ENCODE results near the gene RETN. TPM values are rescaled to one million over a fixed set of nuclear protein-coding genes. Genes with fewer than 3 reads are reported as not detected.

The RETN gene
- total RNA-seq, 2 experiments from 2014 or later = not detected

DNA sequence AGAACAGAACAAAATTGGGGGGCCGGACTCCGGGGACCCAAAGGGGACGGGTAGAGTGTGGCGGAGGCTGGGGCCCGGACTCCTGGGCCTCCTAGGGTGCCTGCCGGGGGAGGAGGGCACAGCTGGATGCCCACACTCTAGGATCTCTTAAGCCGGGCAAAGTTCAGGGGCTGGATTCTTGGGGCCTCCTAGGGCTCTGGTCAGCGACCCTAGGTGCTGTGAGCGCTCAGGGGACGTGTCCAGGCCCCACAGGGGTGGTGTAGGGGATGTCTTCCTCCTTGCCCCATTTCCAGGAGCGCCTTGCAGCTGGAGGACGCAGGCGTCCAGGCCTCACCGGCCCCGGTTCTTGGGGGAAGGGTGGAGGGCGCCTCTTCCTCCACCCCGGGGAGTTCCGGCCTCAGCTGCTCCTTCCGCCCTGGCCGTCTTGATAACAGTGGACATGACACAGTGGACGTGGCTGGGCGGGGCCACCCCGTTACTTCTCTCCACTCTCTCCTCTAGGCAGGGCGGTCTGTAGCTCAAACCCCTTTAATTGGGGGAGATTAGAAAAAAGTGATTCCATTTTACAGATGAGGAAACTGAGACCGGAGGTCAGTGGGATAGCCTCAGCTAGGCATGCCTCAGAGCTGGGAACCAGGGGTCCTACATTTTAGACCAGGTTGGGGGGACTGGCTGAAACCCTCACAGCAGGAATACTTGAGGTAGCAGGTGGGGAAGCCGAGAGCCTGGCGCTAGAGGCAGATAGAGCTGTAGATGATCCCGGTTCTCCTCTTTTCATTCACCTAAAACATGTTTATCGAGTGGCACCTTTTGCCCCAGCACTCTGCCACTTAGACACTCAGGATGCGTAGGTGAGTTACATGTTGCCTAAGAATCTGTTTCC lies 31.2 kb upstream of the RETN start:
- H3K36me3 ChIP-seq (ENCODE audit: insufficient read depth, low read length) = 0 out of 2 replicates have a peak, but pooled peaks cover under 1% of the 10 kb centered on the region
- H2AFZ ChIP-seq (ENCODE audit: low read length) = peak overlapping the region; percentile 45; the same call in 1 of the 2 replicates
- peak overlapping the region; percentile 91 for H3K4me2 ChIP-seq (ENCODE audit: low read length)
- CTCF ChIA-PET (ENCODE audit: unreplicated experiment) = no interaction called here
- H3K4me3 ChIP-seq (ENCODE audit: low read depth, low read length, poor library complexity, severe bottlenecking) = peak overlapping the region; percentile 98
- H3K9me2 ChIP-seq (ENCODE audit: insufficient read depth, low read length) = no peaks in the 10 kb centered on the region
- H4K20me1 ChIP-seq (ENCODE audit: insufficient read depth, low read length) = no peaks in the 10 kb centered on the region
- no TSS peak for BruUV-seq (replicated peaks)
- peak; percentile 29 for DNase-seq (ENCODE audit: low spot score)
- peaks cover 15% of the 10 kb centered on the region for H3K4me1 ChIP-seq (ENCODE audit: insufficient read depth, low read length, poor library complexity, severe bottlenecking)
- no peaks in the 10 kb centered on the region for H3K9me3 ChIP-seq (ENCODE audit: low read length)
- POLR2A ChIA-PET = interaction anchor here (0.6 to 1.2 kb wide), 4 partner anchors 8 to 169 kb away, joined by 3 to 6 read pairs (median 4); partner anchors contain the start of genes PET100 and XAB2
- no peak for TF ChIP-seq EZH2phosphoT487 (IDR thresholded peaks at IDR 0.05; ENCODE audit: borderline replicate concordance, low read depth, low read length)
- no peak for TF ChIP-seq CTCF (conservative IDR thresholded peaks at IDR 0.05; ENCODE audit: low read length)
- intact Hi-C loops (cut with micrococcal nuclease; ENCODE audit: unreplicated experiment) = no loop called here
- H3K79me2 ChIP-seq (ENCODE audit: insufficient read depth, low read depth, low read length) = no peaks in the 10 kb centered on the region; the same call in 1 of the 2 replicates
- no peak overlapping the region for H3K27ac ChIP-seq (ENCODE audit: low read depth, low read length, poor library complexity, severe bottlenecking)

DNA sequence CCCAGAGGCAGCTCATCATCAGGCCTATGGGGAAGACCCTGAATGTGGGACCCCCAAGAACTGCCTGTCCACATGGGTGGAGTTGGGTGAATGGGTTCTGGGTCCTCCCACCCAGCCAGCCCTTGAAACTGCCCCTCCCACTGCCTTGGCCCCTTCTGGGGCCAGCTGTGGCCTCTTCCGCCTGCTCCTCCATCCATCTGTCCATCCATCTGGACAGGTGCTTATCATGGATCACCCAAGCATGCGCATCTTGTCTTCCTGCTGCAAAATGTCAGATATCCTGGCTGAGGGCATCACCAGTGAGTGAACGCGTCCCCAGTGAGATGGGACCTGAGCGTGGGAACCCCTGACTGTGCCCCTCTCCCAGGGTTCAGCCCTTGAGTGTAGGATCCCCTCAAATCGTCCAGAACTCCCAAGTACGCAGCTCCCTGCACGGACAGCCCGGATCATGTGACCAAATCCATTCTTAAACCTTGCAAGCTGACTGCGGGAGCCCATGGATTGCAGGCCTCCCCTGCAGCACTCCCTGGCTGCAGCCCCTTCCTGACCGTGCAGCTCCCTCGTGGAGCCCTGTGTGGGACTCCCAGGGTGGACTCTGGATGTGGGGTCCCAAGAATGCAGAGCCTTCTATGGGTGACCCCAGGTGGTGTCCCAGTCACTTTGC lies 29.9 kb upstream of the RETN start:
- TF ChIP-seq CTCF (conservative IDR thresholded peaks at IDR 0.05; ENCODE audit: low read length) = no peak
- no peak for TF ChIP-seq EZH2phosphoT487 (IDR thresholded peaks at IDR 0.05; ENCODE audit: borderline replicate concordance, low read depth, low read length)
- Histone ChIP-seq H3K36me3 (ENCODE audit: insufficient read depth, low read length) (no peaks in the 10 kb centered on the region), H3K4me2 (ENCODE audit: low read length) (no peak overlapping the region), H3K27ac (ENCODE audit: low read depth, low read length, poor library complexity, severe bottlenecking) (no peak overlapping the region), H4K20me1 (ENCODE audit: insufficient read depth, low read length) (no peaks in the 10 kb centered on the region), H3K4me1 (ENCODE audit: insufficient read depth, low read length, poor library complexity, severe bottlenecking) (peaks cover 15% of the 10 kb centered on the region), H3K79me2 (ENCODE audit: insufficient read depth, low read depth, low read length) (no peaks in the 10 kb centered on the region; the same call in 1 of the 2 replicates), H3K9me3 (ENCODE audit: low read length) (no peaks in the 10 kb centered on the region), H3K4me3 (ENCODE audit: low read depth, low read length, poor library complexity, severe bottlenecking) (no peak overlapping the region), H3K9me2 (ENCODE audit: insufficient read depth, low read length) (no peaks in the 10 kb centered on the region), H2AFZ (ENCODE audit: low read length) (no peak overlapping the region)
- CTCF ChIA-PET (ENCODE audit: unreplicated experiment) = no interaction called here
- no TSS peak for BruUV-seq (replicated peaks)
- POLR2A ChIA-PET = interaction anchor here (1.1 kb wide), 1 partner anchor 9 kb away, joined by 6 read pairs; the partner anchor contains the start of genes PET100 and XAB2
- no peak for DNase-seq (ENCODE audit: low spot score)
- intact Hi-C loops (cut with micrococcal nuclease; ENCODE audit: unreplicated experiment) = no loop called here

Data from OCI-LY7 (cell line).